ENCODE data around the gene EPHB2. TPM values are rescaled to one million over a fixed set of nuclear protein-coding genes. Genes with fewer than 3 reads are reported as not detected.

Gene EPHB2
- total and polyA plus RNA-seq, 2 donors (not counting 1 experiment from before 2014, with no cell fraction given) = 0.07 to 0.39 TPM

GRCh38 chr1:22892789-22893188 lies 182.2 kb downstream of the EPHB2 start:
- TF ChIP-seq CTCF (IDR thresholded peaks at IDR 0.05) (no peak), EZH2 (IDR thresholded peaks at IDR 0.05; ENCODE audit: borderline replicate concordance, insufficient read depth, low read depth, low read length, poor library complexity, severe bottlenecking) (no peak)

GRCh38 chr1:22893292-22893691 lies 182.7 kb downstream of the EPHB2 start:
- 69% methylated on average over 2 of the region's 3 CpGs for WGBS (ENCODE audit: insufficient coverage)
- no peak overlapping the region for H2AFZ ChIP-seq (ENCODE audit: insufficient read depth, low read depth, low read length, poor library complexity, severe bottlenecking)
- H3K27me3 ChIP-seq (replicated peaks in 1 of 4; ENCODE audit: control extremely low read depth in 1 of 4, control insufficient read depth in 3 of 4, insufficient read depth in 4 of 4, low read length in 3 of 4) = peaks cover 0 to 7% (median 0%) of the 10 kb centered on the region in 4 experiments
- H3K9me3 ChIP-seq (ENCODE audit: control extremely low read depth in 1 of 3, control insufficient read depth in 2 of 3, insufficient read depth in 1 of 3, low read length in 2 of 3) = no peaks in the 10 kb centered on the region
- Mint-ChIP-seq H3K4me3 (no peak overlapping the region), H3K27ac (no peak overlapping the region), H3K4me1 (no peaks in the 10 kb centered on the region), H3K27me3 (peaks cover 41% of the 10 kb centered on the region), H3K9me3 (ENCODE audit: insufficient read depth) (no peaks in the 10 kb centered on the region)
- no peaks in the 10 kb centered on the region for H3K4me1 ChIP-seq (ENCODE audit: control insufficient read depth in 2 of 2, insufficient read depth in 2 of 2, low read length in 2 of 2)
- no peaks in the 10 kb centered on the region for H3K79me2 ChIP-seq (ENCODE audit: control insufficient read depth, insufficient read depth, low read length)
- H3K4me2 ChIP-seq (replicated peaks; ENCODE audit: low read depth, low read length, poor library complexity, severe bottlenecking) = no peak overlapping the region
- no peak for ATAC-seq (ENCODE audit: low read depth)
- H3K27ac ChIP-seq (ENCODE audit: low read length in 2 of 2) = no peak overlapping the region
- H3K36me3 ChIP-seq (replicated peaks in 1 of 2; ENCODE audit: control extremely low read depth in 1 of 2, control insufficient read depth in 1 of 2, extremely low read depth in 1 of 2, insufficient read depth in 2 of 2, low read length in 1 of 2) = no peaks in the 10 kb centered on the region
- H3K9ac ChIP-seq (ENCODE audit: low read length) = no peak overlapping the region
- ChIA-PET CTCF (no interaction called here), POLR2A (no interaction called here)
- intact Hi-C loops (cut with micrococcal nuclease) = no loop called here
- no peak for TF ChIP-seq CTCF (IDR thresholded peaks at IDR 0.05)
- no peak for TF ChIP-seq EZH2 (IDR thresholded peaks at IDR 0.05; ENCODE audit: borderline replicate concordance, insufficient read depth, low read depth, low read length, poor library complexity, severe bottlenecking)
- DNase-seq = no peak
- no peak overlapping the region for H3K4me3 ChIP-seq (ENCODE audit: control extremely low read depth in 1 of 5, extremely low read depth in 1 of 5, insufficient read depth in 1 of 5, low read depth in 2 of 5, low read length in 4 of 5)
- no peaks in the 10 kb centered on the region for H4K20me1 ChIP-seq (ENCODE audit: control insufficient read depth, insufficient read depth, low read length, poor library complexity, severe bottlenecking)

More at GRCh38 chr1:22892789-22893188, 182.2 kb downstream of the EPHB2 start:
- WGBS (ENCODE audit: insufficient coverage) = 90% methylated on average over 12 of the region's 13 CpGs
- Histone ChIP-seq H3K27me3 (replicated peaks in 1 of 4; ENCODE audit: control extremely low read depth in 1 of 4, control insufficient read depth in 3 of 4, insufficient read depth in 4 of 4, low read length in 3 of 4) (peaks cover 0 to 4% (median 0%) of the 10 kb centered on the region in 4 experiments), H4K20me1 (ENCODE audit: control insufficient read depth, insufficient read depth, low read length, poor library complexity, severe bottlenecking) (no peaks in the 10 kb centered on the region), H2AFZ (ENCODE audit: insufficient read depth, low read depth, low read length, poor library complexity, severe bottlenecking) (no peak overlapping the region), H3K27ac (ENCODE audit: low read length in 2 of 2) (no peak overlapping the region), H3K9ac (ENCODE audit: low read length) (no peak overlapping the region), H3K9me3 (ENCODE audit: control extremely low read depth in 1 of 3, control insufficient read depth in 2 of 3, insufficient read depth in 1 of 3, low read length in 2 of 3) (no peaks in the 10 kb centered on the region), H3K4me3 (ENCODE audit: control extremely low read depth in 1 of 5, extremely low read depth in 1 of 5, insufficient read depth in 1 of 5, low read depth in 2 of 5, low read length in 4 of 5) (no peak overlapping the region), H3K4me1 (ENCODE audit: control insufficient read depth in 2 of 2, insufficient read depth in 2 of 2, low read length in 2 of 2) (no peaks in the 10 kb centered on the region), H3K4me2 (replicated peaks; ENCODE audit: low read depth, low read length, poor library complexity, severe bottlenecking) (no peak overlapping the region), H3K36me3 (replicated peaks in 1 of 2; ENCODE audit: control extremely low read depth in 1 of 2, control insufficient read depth in 1 of 2, extremely low read depth in 1 of 2, insufficient read depth in 2 of 2, low read length in 1 of 2) (no peaks in the 10 kb centered on the region), H3K79me2 (ENCODE audit: control insufficient read depth, insufficient read depth, low read length) (no peaks in the 10 kb centered on the region)
- ATAC-seq (ENCODE audit: low read depth) = no peak
- Mint-ChIP-seq H3K27me3 (peaks cover 36% of the 10 kb centered on the region), H3K9me3 (ENCODE audit: insufficient read depth) (no peaks in the 10 kb centered on the region), H3K4me3 (no peak overlapping the region), H3K4me1 (no peaks in the 10 kb centered on the region), H3K27ac (no peak overlapping the region)
- CTCF ChIA-PET = no interaction called here
- no peak for DNase-seq
- POLR2A ChIA-PET = no interaction called here
- intact Hi-C loops (cut with micrococcal nuclease) = no loop called here

Measured in B cell (primary cell).